HG03108 (cell line): ENCODE data around the gene CLCC1.

Experiments used
- ATAC-seq: cut with Tn5 transposase; IDR thresholded peaks from one replicate; pipeline ENCODE4 v1.9.1; 2021; ENCODE audit warnings: moderate library complexity; ENCODE audit not compliant: unreplicated experiment

Gene CLCC1

DNA sequence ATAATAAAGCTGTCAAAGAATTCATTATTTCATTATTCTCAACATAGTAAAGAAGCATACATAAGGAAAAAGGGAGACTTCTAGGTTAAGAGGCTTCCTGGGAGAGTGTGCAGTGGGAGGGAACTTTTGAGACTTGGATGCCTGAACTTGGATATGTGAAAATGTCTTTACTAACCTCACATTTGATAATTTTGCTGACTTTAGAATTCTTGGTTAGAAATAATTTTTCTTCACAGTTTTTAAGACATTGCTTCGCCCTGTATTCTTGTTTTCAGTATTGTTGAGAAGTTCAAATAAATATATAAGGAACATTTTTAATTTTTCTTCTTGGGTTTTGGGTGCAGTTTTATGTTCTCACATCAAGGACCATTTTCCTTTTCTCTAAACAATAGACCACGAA, 46.5 kb downstream of the CLCC1 start:
- ATAC-seq: no peak
